Rectal smooth muscle tissue (tissue), 1 donor: Measurements from ENCODE around the gene DEK.
"Not testable (repeated sequence)": the region's sequence is repeated elsewhere in the genome, so short reads cannot be mapped to it uniquely, and the experiment has no call there.

ENCODE experiments used
- H3K27ac ChIP-seq: one replicate; pipeline ENCODE4 v1.7.0; 2013; ENCODE audit warnings: low read depth, low read length, inconsistent platforms
- H3K27me3 ChIP-seq: one replicate; pipeline ENCODE4 v1.7.0; 2013; ENCODE audit warnings: low read length; ENCODE audit not compliant: control insufficient read depth, insufficient read depth
- H3K36me3 ChIP-seq: one replicate; pipeline ENCODE4 v1.7.0; 2013; ENCODE audit warnings: low read length; ENCODE audit not compliant: control insufficient read depth, insufficient read depth
- H3K4me1 ChIP-seq: one replicate; pipeline ENCODE4 v1.7.0; 2013; ENCODE audit warnings: low read length; ENCODE audit not compliant: control insufficient read depth, insufficient read depth
- H3K4me3 ChIP-seq: one replicate; pipeline ENCODE4 v1.7.0; 2013; ENCODE audit warnings: low read length
- H3K9ac ChIP-seq: one replicate; pipeline ENCODE4 v1.7.0; 2013; ENCODE audit warnings: low read length

DEK gene

DNA sequence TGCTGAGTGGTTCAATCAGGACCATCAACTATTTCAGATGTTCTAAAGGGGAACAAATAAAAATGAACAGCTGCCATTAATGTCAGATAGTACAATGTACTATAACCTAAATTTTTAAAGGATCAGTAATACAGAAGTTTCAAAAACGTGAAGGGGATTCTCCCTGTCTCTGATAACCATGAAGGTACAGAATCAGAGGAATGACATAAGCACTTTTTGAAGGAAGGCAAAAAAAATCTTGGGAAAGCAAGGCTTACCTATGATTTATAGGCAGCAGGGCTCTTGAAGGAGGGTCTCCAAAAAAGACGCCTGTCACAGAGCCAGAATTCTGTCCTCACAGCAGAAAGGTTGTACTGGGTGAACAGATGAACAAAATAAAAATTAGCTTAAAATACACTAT lies 20.1 kb downstream of the DEK start:
- Histone ChIP-seq H3K27me3 (no peaks in the 10 kb centered on the region), H3K4me1 (peaks cover 4% of the 10 kb centered on the region), H3K36me3 (peaks cover 3% of the 10 kb centered on the region), H3K4me3 (no peak overlapping the region), H3K9ac (no peak overlapping the region), H3K27ac (no peak overlapping the region)

DNA sequence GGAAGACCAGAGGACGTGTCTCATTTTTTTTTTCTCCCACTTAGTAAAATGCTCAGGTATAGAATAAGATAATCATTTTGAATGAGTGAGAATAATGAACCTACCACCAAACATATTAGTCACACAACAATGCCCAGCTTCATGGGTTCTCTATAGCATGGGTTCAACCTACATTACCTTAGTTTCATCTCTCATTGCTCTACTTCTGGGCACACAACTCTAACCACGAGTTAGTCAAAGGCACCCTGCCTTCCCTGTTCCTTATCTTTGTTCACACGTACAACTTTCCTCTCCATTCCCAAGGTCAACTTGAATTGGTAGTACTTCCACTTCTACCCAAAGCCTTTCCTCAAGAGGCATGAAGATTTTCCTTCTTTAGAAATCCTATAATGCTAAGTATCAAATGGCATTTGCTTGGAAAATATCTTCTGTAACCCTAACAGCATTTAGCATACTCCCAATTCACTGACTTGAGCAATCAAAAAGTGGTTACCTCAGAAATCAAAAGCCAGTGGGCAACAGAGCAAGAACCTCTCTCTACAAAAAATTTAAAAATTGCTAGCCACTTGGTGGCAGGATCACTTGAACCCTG lies 20.9 kb downstream of the DEK start:
- no peak overlapping the region for H3K4me3 ChIP-seq
- no peaks in the 10 kb centered on the region for H3K27me3 ChIP-seq
- no peaks in the 10 kb centered on the region for H3K36me3 ChIP-seq
- H3K4me1 ChIP-seq: peaks cover 4% of the 10 kb centered on the region
- H3K27ac ChIP-seq: no peak overlapping the region
- no peak overlapping the region for H3K9ac ChIP-seq

DNA sequence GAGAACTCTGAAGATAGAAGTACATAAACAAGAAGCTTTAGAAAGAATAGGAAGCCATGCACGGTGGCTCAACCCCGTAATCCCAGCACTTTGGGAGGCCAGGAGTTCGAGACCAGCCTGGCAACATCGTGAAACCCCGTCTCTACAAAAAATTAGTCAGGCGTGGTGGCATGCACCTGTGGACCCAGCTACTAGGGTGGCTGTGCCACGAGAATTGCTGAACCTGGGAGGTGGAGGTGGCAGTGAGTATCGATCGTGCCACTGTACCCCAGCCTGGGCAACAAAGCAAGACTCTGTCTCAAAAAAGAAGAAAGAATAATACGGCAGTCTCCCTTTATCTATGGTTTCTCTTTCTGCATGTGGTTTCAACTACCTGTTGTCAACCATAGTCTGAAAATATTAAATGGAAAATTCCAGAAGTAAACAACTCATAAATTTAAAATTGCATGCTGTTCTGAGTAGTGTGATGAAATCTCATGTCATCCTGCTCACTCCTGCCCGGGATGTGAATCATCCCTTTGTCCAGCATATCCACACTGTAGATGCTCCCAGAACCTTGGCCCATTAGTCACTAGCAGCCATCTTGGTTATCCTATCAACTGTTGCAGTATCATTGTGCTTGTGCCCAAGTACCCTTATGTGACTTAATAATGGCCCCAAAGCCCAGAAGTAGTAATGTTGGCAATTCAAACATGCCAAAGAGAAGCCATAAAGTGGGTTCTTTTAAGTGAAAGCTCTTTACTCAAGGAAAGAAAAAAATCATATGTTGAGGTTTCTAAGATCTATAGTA lies 22.1 kb downstream of the DEK start:
- H3K27ac ChIP-seq: no peak overlapping the region
- H3K36me3 ChIP-seq: no peaks in the 10 kb centered on the region

DNA sequence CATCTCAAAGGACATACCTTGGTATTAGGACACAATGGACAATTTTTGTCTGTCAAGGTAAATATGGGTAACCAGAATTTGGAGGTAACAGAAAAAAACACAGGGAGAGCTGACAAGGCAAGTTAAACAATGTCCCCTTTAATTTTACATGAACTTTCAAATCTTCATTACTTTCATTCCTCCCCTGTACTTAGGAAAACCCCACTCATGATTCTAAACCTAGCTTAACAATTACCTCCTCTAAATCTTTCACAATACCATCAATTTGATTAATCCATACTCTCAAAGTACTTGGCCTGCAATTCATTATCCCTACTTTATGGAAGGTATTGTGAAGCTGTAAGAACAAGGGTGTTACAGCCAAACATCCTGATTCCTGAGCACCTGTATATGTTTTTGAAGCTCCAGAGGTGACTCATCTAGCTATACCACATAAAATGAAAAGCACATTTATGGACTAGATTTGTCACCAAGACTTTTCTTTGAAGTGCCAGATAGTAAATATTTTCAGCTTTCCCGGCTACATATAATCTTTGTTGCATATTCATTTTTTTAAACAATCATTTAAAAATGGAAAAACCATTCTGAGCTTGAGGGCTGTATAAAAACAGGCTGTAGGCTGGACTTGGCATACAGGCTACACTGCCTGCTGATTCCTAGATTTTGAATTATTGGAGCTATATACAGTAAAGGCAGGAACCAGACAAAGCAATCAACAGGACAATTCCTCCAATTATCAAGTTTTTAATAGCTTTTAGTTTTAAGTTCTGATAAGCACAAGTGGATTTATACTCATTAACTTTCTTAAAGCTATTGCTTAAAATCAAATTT lies 22.9 kb downstream of the DEK start:
- peaks cover 4% of the 10 kb centered on the region for H3K4me1 ChIP-seq
- no peak overlapping the region for H3K4me3 ChIP-seq
- no peak overlapping the region for H3K27ac ChIP-seq
- peaks cover 3% of the 10 kb centered on the region for H3K36me3 ChIP-seq
- no peaks in the 10 kb centered on the region for H3K27me3 ChIP-seq
- no peak overlapping the region for H3K9ac ChIP-seq

More for the DNA sequence above, 22.1 kb downstream of the DEK start:
- H3K4me1 ChIP-seq: peaks cover 4% of the 10 kb centered on the region
- H3K9ac ChIP-seq: no peak overlapping the region
- H3K27me3 ChIP-seq: no peaks in the 10 kb centered on the region
- no peak overlapping the region for H3K4me3 ChIP-seq

GRCh38 chr6:18240230-18240629 lies 24.1 kb downstream of the DEK start:
- peaks cover 4% of the 10 kb centered on the region for H3K4me1 ChIP-seq
- no peak overlapping the region for H3K4me3 ChIP-seq
- H3K36me3 ChIP-seq: peaks cover 7% of the 10 kb centered on the region
- no peaks in the 10 kb centered on the region for H3K27me3 ChIP-seq
- no peak overlapping the region for H3K9ac ChIP-seq
- no peak overlapping the region for H3K27ac ChIP-seq

DNA sequence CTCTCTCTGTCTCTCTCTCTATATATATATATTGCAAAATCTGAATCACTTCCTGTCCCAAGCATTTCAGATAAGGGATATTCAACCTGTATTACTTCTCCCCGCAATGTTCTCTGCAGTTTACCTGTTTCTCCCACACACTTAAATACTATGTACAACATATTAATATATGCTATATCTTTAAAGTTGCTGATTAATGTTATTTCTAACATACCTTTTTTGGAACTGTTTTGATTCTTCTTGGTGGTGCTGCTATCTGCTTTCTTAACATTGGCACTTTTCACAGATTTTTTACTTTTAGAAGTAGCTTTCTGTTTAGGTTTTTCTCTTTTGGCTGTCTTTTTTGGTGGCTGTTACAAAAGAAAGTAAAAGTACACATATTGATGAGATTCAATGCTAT lies 27.2 kb downstream of the DEK start:
- H3K4me3 ChIP-seq: no peak overlapping the region
- H3K27ac ChIP-seq: no peak overlapping the region
- H3K27me3 ChIP-seq: no peaks in the 10 kb centered on the region
- H3K36me3 ChIP-seq: peaks cover 11% of the 10 kb centered on the region
- no peak overlapping the region for H3K9ac ChIP-seq
- peaks cover 3% of the 10 kb centered on the region for H3K4me1 ChIP-seq

- Histone ChIP-seq H3K4me1 (no peaks in the 10 kb centered on the region), H3K36me3 (peaks cover 11% of the 10 kb centered on the region), H3K27ac (no peak overlapping the region), H3K27me3 (no peaks in the 10 kb centered on the region), H3K4me3 (no peak overlapping the region), H3K9ac (no peak overlapping the region)
Observed at GRCh38 chr6:18235524-18235923, 28.8 kb downstream of the DEK start.

DNA sequence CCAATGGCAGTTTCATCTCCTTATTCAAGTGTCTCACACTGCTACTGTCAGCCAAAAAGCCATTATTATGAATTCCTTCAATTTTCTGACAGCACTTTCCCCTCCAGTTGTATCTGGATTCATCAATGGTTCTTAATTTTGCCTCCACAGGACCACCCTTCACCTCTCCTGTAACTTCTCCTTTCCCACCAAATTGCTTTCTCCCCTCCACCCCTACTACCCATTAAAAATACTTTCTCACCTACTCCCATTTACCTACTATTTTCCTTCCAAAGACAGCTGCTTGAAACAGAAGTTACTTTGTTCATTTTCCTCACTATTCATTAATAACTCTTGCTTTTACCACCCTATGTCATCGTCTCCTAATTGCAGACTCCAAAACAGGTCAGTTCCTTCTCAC lies 29.8 kb downstream of the DEK start:
- Histone ChIP-seq H3K9ac (no peak overlapping the region), H3K36me3 (peaks cover 11% of the 10 kb centered on the region), H3K27me3 (no peaks in the 10 kb centered on the region), H3K4me3 (no peak overlapping the region), H3K4me1 (no peaks in the 10 kb centered on the region), H3K27ac (no peak overlapping the region)

GRCh38 chr6:18233770-18234169 lies 30.6 kb downstream of the DEK start:
- H3K4me1 ChIP-seq, H3K9ac ChIP-seq, H3K27ac ChIP-seq, H3K4me3 ChIP-seq, H3K27me3 ChIP-seq: not testable (repeated sequence)
- H3K36me3 ChIP-seq: peaks cover 13% of the 10 kb centered on the region

GRCh38 chr6:18231856-18232255 lies 32.5 kb downstream of the DEK start:
- not testable (repeated sequence) for H3K9ac ChIP-seq, H3K27ac ChIP-seq, H3K27me3 ChIP-seq, H3K4me1 ChIP-seq, H3K4me3 ChIP-seq
- H3K36me3 ChIP-seq: peaks cover 14% of the 10 kb centered on the region

DNA sequence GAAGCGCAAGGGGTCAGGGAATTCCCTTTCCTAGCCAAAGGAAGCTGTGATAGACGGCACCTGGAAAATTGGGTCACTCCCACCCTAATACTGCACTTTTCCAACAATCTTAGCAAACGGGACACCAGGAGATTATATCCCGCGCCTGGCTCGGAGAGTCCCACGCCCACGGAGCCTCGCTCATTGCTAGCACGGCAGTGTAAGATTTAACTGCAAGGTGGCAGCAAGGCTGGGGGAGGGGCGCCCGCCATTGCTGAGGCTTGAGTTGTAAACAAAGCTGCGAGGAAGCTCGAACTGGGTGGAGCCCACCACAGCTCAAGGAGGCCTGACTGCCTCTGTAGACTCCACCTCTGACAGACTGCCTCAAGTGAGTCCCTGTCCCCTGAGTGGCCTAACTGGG lies 35.7 kb downstream of the DEK start:
- H3K36me3 ChIP-seq, H3K27me3 ChIP-seq, H3K9ac ChIP-seq, H3K4me1 ChIP-seq, H3K4me3 ChIP-seq, H3K27ac ChIP-seq: not testable (repeated sequence)

- H3K27me3 ChIP-seq, H3K4me1 ChIP-seq, H3K4me3 ChIP-seq, H3K27ac ChIP-seq, H3K9ac ChIP-seq, H3K36me3 ChIP-seq: not testable (repeated sequence)
Observed at GRCh38 chr6:18227166-18227565, 37.2 kb downstream of the DEK start.
